Mucosa of descending colon (tissue), 3 donors: Measurements from ENCODE around the gene APRT. TPM values are rescaled to one million over a fixed set of nuclear protein-coding genes. Genes with fewer than 3 reads are reported as not detected.

Experiments used
- ATAC-seq: fragments of 200-7000 bp; cut with Tn5 transposase; one replicate; pipeline ENCODE4 v1.9.1; 2020; ENCODE audit warnings: mild to moderate bottlenecking, moderate library complexity
- DNase-seq, 3 donors: peaks; one replicate each; pipeline ENCODE4 v3.0.0-alpha.2; 2020
- H3K36me3 ChIP-seq: fragments of 200-600 bp; one replicate; pipeline ENCODE4 v1.8.0; 2021; ENCODE audit warnings: low read depth, mild to moderate bottlenecking
- H3K4me1 ChIP-seq: fragments of 200-600 bp; one replicate; pipeline ENCODE4 v1.8.0; 2021; ENCODE audit warnings: low read depth, mild to moderate bottlenecking
- H3K4me3 ChIP-seq: fragments of 200-600 bp; one replicate; pipeline ENCODE4 v1.8.0; 2021; ENCODE audit warnings: mild to moderate bottlenecking
- H3K9me3 ChIP-seq: fragments of 200-600 bp; one replicate; pipeline ENCODE4 v1.8.0; 2021; ENCODE audit warnings: mild to moderate bottlenecking
- CTCF ChIP-seq: fragments of 200-600 bp; IDR thresholded peaks from one replicate; pipeline ENCODE4 v1.8.0; 2022; ENCODE audit warnings: antibody characterized with exemption, mild to moderate bottlenecking
- intact Hi-C, 2 donors: fragments of 100-400 bp; cut with DNase I in 1 of 2; cut with micrococcal nuclease in 1 of 2; formaldehyde crosslinking; loops; one replicate each; pipeline versions ENCODE4 v1.11.0 to v1.11.1; 2022; cut with DNase I, micrococcal nuclease
- total RNA-seq, 3 donors: library from RNA; stranded (reverse); fragmentation: NEBNext Ultra II Directional in 2 of 3; extraction: Animal tissue kit (Norgen Biotek cat#: 25700) in 2 of 3; gene quantifications; one replicate each; pipeline versions ENCODE4 v1.2.1 to v1.2.4, GENCODE V29; 2021 to 2023
- donor health status: DM: no; HTN: no; CAD: no; lungs with moderate emphysema.
- donor health status: DM: no; HTN: no; CAD: no.
- donor health status: DM: no; HTN: yes; CAD: no.

The APRT gene
- total RNA-seq, 3 donors from 2014 or later = 76.5 to 185 (median 113) TPM

- intact Hi-C loops = no loop called here
- H3K4me3 ChIP-seq = no peak overlapping the region
- H3K9me3 ChIP-seq = no peaks in the 10 kb centered on the region
- ATAC-seq (no peak), DNase-seq (no peak)
- TF ChIP-seq CTCF = no peak
- no peaks in the 10 kb centered on the region for H3K36me3 ChIP-seq
- H3K4me1 ChIP-seq = no peaks in the 10 kb centered on the region
These were observed 26.1 kb upstream of the APRT start for GRCh38 chr16:88837806-88838205.

DNA sequence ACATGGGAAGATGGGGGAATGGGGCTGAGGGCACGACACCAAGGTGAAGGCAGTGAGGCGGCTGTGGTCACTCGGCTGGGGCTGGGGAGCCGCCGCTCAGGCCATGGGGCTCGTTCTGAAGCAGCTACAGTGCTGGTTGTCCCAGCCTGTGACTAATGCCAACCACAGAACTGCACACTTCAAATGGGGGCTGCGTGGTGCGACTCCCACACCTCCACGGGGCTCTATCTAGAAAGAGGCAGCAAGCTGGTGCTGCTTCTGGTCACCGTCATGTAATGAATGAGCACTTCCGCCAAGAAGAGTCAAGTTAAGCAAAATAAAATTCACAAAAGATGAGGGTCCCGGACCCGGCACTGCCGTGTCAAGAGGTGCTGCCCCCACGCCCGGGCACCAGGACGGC lies 25.1 kb upstream of the APRT start:
- ATAC-seq (no peak), DNase-seq (no peak)
- no peaks in the 10 kb centered on the region for H3K9me3 ChIP-seq
- TF ChIP-seq CTCF = no peak
- no peaks in the 10 kb centered on the region for H3K36me3 ChIP-seq
- intact Hi-C loops = no loop called here
- no peaks in the 10 kb centered on the region for H3K4me1 ChIP-seq
- no peak overlapping the region for H3K4me3 ChIP-seq

GRCh38 chr16:88835818-88836217 lies 24.1 kb upstream of the APRT start:
- no peaks in the 10 kb centered on the region for H3K36me3 ChIP-seq
- DNase-seq = no peak
- intact Hi-C loops = no loop called here
- no peaks in the 10 kb centered on the region for H3K4me1 ChIP-seq
- H3K9me3 ChIP-seq = no peaks in the 10 kb centered on the region
- ATAC-seq = no peak
- TF ChIP-seq CTCF = no peak
- H3K4me3 ChIP-seq = no peak overlapping the region

- Histone ChIP-seq H3K36me3 (no peaks in the 10 kb centered on the region), H3K4me3 (no peak overlapping the region), H3K9me3 (no peaks in the 10 kb centered on the region), H3K4me1 (no peaks in the 10 kb centered on the region)
- no peak for TF ChIP-seq CTCF
- ATAC-seq (peak; percentile 46), DNase-seq (no peak)
- intact Hi-C loops = no loop called here
These were observed 23.7 kb upstream of the APRT start for GRCh38 chr16:88835383-88835782.

DNA sequence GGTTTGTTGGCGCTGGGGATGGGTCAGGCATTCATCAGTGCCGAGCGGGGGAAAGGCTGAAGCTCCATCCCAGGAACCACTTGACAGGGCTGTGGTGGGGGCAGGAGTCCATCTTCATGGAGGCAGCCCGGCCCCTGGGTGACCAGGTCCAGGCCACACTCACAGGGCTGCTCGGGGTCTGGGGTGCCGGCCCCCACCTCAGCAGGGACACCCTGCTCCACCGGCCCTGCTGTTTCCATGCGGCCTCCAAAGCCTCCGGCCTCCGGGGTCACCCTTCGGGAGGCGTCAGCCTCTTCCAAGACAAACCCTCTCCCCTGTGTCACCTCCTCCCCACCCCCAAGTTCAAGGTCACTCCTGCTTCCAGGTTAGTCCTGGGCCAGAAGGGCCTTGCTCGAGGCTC lies 22.9 kb upstream of the APRT start:
- no peaks in the 10 kb centered on the region for H3K36me3 ChIP-seq

More for the DNA sequence above, 22.9 kb upstream of the APRT start:
- DNase-seq = no peak
- Histone ChIP-seq H3K9me3 (no peaks in the 10 kb centered on the region), H3K4me3 (no peak overlapping the region), H3K4me1 (no peaks in the 10 kb centered on the region)
- intact Hi-C loops = no loop called here
- no peak for TF ChIP-seq CTCF
- no peak for ATAC-seq
